T-helper 17 cell (primary cell): ENCODE results near the gene TBCB. TPM values are rescaled to one million over a fixed set of nuclear protein-coding genes. Genes with fewer than 3 reads are reported as not detected.
"Not testable (repeated sequence)": the region's sequence is repeated elsewhere in the genome, so short reads cannot be mapped to it uniquely, and the experiment has no call there.

Source experiments
- ATAC-seq: fragments of 150-1000 bp; cut with Tn5 transposase; 2 replicates; pipeline ENCODE4 v1.10.0; 2021; ENCODE audit warnings: mild to moderate bottlenecking, moderate library complexity
- DNase-seq, 3 donors: peaks; one replicate each; pipeline versions ENCODE4 v3.0.0 to v3.0.0-alpha.2; 2020 to 2021
- H3K9me3 ChIP-seq: one replicate; pipeline ENCODE4 v1.7.0; 2013; ENCODE audit warnings: low read length, mild to moderate bottlenecking; ENCODE audit not compliant: control insufficient read depth, poor library complexity, severe bottlenecking
- H3K27ac Mint-ChIP-seq: one replicate; pipeline ENCODE4 v1.8.0; 2022; ENCODE audit warnings: mild to moderate bottlenecking, moderate library complexity, mixed read lengths
- H3K27me3 Mint-ChIP-seq: one replicate; pipeline ENCODE4 v1.8.0; 2022; ENCODE audit warnings: mixed read lengths
- H3K36me3 Mint-ChIP-seq: one replicate; pipeline ENCODE4 v1.8.0; 2022; ENCODE audit warnings: low read depth, mixed read lengths
- H3K4me1 Mint-ChIP-seq: one replicate; pipeline ENCODE4 v1.8.0; 2022; ENCODE audit warnings: mild to moderate bottlenecking, mixed read lengths
- H3K4me3 Mint-ChIP-seq: one replicate; pipeline ENCODE4 v1.8.0; 2022; ENCODE audit warnings: mild to moderate bottlenecking, moderate library complexity, mixed read lengths
- total RNA-seq, 4 donors: library from RNA in 2 of 4; stranded (reverse) in 2 of 4; gene quantifications; one replicate each; pipeline ENCODE4 v1.2.3 and lab custom pipeline; 2022 to 2026

Gene TBCB
- total RNA-seq, 2 donors from 2014 or later: 127 to 131 TPM

GRCh38 chr19:36150586-36150985 is 35.3 kb downstream of the TBCB start:
- Mint-ChIP-seq H3K4me1 (peaks cover 11% of the 10 kb centered on the region), H3K27ac (no peak overlapping the region), H3K4me3 (no peak overlapping the region), H3K27me3 (no peaks in the 10 kb centered on the region), H3K36me3 (peaks cover 14% of the 10 kb centered on the region)
- no peak for ATAC-seq
- no peaks in the 10 kb centered on the region for H3K9me3 ChIP-seq
- DNase-seq: no peak

DNA sequence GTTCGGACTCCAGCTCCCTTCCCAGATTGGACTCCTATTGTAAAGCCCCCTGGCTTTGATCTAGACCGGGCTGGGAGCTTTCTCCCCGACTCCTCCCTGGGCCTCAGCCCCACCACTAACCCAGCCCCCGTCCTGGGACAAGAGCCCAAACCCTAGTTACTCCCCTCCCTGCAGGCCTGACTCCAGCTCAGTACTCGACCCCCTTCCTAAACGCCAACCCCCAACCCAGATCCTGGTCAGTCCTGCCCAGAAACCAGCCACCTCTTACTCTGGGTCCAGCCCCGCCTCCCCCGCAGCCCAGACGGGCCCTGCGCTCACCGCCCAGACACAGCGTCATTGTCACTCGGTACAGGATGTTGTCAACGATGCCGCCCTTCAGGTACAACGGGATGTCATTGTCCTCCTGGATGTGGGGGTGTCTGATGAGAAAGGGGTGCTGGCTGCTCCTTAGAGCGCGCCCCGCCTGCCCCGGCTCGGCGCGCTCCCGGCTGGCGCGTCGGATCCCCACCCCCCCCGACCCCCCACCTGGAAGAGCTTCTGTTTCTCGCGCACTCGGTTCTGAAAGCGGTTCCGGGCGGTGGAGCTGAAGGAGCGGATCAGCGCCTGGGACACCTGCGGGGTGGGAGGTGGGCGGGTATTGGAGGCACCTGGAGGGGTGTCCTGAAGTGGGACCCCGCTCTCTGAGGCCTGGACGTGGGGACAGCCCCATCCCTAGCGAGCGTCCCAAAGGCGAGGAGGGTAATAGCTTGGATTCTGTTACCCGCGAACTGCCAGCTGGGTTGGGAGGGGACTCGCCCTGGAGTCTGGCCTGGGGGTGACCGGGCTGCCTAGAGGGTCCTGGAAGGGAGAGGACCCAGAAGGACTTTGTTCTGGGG is 36.1 kb downstream of the TBCB start:
- no peak for ATAC-seq
- Mint-ChIP-seq H3K27ac (no peak overlapping the region), H3K4me3 (no peak overlapping the region), H3K4me1 (peaks cover 14% of the 10 kb centered on the region), H3K27me3 (no peaks in the 10 kb centered on the region), H3K36me3 (peaks cover 12% of the 10 kb centered on the region)
- DNase-seq: no peak
- no peaks in the 10 kb centered on the region for H3K9me3 ChIP-seq

DNA sequence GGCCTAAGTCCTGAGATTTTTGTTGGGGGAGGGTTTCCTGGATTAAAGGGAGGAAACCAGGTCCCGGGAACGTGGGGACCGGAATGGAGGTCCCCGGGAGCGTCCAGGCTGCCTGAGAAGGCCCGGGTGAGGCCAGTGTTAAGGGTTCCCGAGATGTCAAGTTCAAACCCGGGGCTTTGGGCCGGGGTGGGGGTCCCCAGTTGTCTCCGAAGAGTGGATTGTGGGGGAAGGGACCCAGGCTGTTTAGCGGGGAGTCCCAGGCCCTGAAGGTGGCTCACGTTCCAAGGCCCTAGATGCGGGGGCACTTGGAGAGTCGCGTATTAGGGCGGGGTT is 36.7 kb downstream of the TBCB start:
- H3K27me3 Mint-ChIP-seq: no peaks in the 10 kb centered on the region
- no peak for ATAC-seq
- H3K9me3 ChIP-seq: no peaks in the 10 kb centered on the region
- no peak overlapping the region for H3K4me3 Mint-ChIP-seq
- peaks cover 15% of the 10 kb centered on the region for H3K4me1 Mint-ChIP-seq
- DNase-seq: no peak
- no peak overlapping the region for H3K27ac Mint-ChIP-seq
- H3K36me3 Mint-ChIP-seq: peaks cover 10% of the 10 kb centered on the region

GRCh38 chr19:36152352-36153091 is 37.3 kb downstream of the TBCB start, which contains the start of gene COX7A1:
Gene COX7A1, minus strand, starts transcription at chr19:36152447. Its CDS starts 40 bp downstream, at chr19:36152407.
- no peak for ATAC-seq
- DNase-seq: no peak
- H3K4me1 Mint-ChIP-seq: peaks cover 17% of the 10 kb centered on the region
- no peaks in the 10 kb centered on the region for H3K9me3 ChIP-seq
- no peak within 1 kb of the TSS for H3K27ac Mint-ChIP-seq
- H3K4me3 Mint-ChIP-seq: no peak within 1 kb of the TSS
- H3K27me3 Mint-ChIP-seq: no peaks in the 10 kb centered on the region
- peaks cover 10% of the 10 kb centered on the region for H3K36me3 Mint-ChIP-seq

GRCh38 chr19:36153126-36153525 is 37.9 kb downstream of the TBCB start:
- no peaks in the 10 kb centered on the region for H3K9me3 ChIP-seq
- no peak overlapping the region for H3K4me3 Mint-ChIP-seq
- no peak overlapping the region for H3K27ac Mint-ChIP-seq
- ATAC-seq (no peak), DNase-seq (no peak)
- no peaks in the 10 kb centered on the region for H3K27me3 Mint-ChIP-seq
- peaks cover 20% of the 10 kb centered on the region for H3K4me1 Mint-ChIP-seq
- H3K36me3 Mint-ChIP-seq: peaks cover 10% of the 10 kb centered on the region

GRCh38 chr19:36160821-36161596 is 45.7 kb downstream of the TBCB start:
- ATAC-seq (no peak), DNase-seq (no peak)
- no peak overlapping the region for H3K4me3 Mint-ChIP-seq
- no peak overlapping the region for H3K27ac Mint-ChIP-seq
- H3K36me3 Mint-ChIP-seq: peaks cover 6% of the 10 kb centered on the region
- H3K27me3 Mint-ChIP-seq: no peaks in the 10 kb centered on the region
- H3K4me1 Mint-ChIP-seq: peaks cover 16% of the 10 kb centered on the region
- H3K9me3 ChIP-seq: no peaks in the 10 kb centered on the region

DNA sequence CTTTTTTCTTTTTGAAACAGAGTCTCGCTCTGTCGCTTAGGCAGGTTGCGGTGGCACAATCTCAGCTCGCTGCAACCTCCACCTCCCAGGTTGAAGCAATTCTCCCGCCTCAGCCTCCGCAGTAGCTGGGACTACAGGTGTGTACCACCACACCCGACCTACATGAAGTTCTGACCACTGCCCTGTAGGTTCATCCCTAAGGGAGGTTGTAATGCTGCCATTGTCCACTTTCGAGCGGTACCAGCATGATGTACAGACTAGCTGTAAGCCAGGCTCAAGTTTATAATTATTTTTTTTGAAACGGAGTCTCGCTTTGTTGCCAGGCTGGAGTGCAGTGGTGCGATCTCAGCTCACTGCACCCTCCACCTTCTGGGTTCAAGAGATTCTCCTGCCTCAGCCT is 48.5 kb downstream of the TBCB start:
- ATAC-seq: no peak
- Mint-ChIP-seq H3K4me1 (peaks cover 6% of the 10 kb centered on the region), H3K27me3 (no peaks in the 10 kb centered on the region), H3K36me3 (peaks cover 4% of the 10 kb centered on the region), H3K27ac (no peak overlapping the region), H3K4me3 (no peak overlapping the region)
- H3K9me3 ChIP-seq: no peaks in the 10 kb centered on the region
- DNase-seq: no peak

DNA sequence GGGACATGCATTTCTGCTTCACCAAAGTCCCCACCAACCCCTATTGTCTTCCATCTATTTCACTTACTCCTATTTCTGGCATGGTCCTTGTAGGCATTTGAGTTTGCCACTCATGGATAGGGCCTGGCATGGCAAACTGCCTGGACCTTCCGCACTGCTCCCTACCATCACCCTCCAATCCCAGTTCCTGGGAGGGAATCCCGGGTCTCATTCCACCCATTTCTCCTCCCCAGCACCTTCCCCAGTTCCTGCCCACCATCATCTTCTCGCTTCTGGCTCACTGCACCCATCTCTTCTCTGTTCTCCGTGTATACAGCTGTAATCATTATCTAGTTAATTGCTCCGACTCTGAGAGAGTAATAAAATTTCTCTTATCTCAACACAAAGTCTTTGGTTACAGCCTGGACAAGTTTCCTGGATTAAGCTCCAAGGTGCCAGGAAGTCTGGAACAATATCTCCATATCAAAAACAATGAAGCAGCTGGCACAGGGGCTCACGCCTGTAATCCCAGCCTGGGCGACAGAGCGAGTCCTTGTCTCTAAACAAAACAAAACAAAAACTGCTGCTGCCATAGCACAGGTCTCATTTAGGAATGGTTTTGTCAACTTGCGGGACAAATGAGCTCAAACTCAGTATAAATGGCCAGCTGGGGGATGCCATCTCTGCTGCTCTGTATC is 54.0 kb downstream of the TBCB start:
- no peaks in the 10 kb centered on the region for H3K9me3 ChIP-seq
- H3K27ac Mint-ChIP-seq: no peak overlapping the region
- H3K36me3 Mint-ChIP-seq: no peaks in the 10 kb centered on the region
- no peak for ATAC-seq
- H3K27me3 Mint-ChIP-seq: no peaks in the 10 kb centered on the region
- no peak overlapping the region for H3K4me3 Mint-ChIP-seq
- no peak for DNase-seq
- H3K4me1 Mint-ChIP-seq: peaks cover 2% of the 10 kb centered on the region

- H3K27me3 Mint-ChIP-seq: no peaks in the 10 kb centered on the region
- DNase-seq (no peak), ATAC-seq (no peak)
- no peaks in the 10 kb centered on the region for H3K36me3 Mint-ChIP-seq
- no peaks in the 10 kb centered on the region for H3K9me3 ChIP-seq
- no peak overlapping the region for H3K27ac Mint-ChIP-seq
- no peak overlapping the region for H3K4me3 Mint-ChIP-seq
- H3K4me1 Mint-ChIP-seq: peaks cover 2% of the 10 kb centered on the region
These were observed 57.6 kb downstream of the TBCB start for GRCh38 chr19:36172852-36173251.

DNA sequence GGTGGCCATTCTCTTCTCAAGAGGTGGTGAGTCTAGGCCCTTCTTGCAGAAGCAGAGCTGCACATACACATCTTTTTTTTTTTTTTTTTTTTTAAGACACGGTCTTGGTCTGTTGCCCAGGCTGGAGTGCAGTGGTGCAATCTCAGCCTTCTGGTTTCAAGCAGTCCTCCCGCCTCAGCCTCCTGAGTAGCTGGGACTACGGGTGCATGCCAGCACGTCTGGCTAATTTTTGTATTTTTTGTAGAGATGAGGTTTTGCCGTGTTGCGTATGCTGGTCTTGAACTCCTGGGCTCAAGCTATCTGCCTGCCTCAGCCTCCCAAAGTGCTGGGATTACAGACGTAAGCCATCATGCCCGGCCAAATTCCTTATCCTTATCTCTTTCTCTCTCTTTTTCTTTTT is 58.6 kb downstream of the TBCB start:
- not testable (repeated sequence) for H3K4me3 Mint-ChIP-seq, H3K27ac Mint-ChIP-seq, DNase-seq, H3K4me1 Mint-ChIP-seq, H3K9me3 ChIP-seq, ATAC-seq, H3K36me3 Mint-ChIP-seq, H3K27me3 Mint-ChIP-seq
